Suprapubic skin (tissue), 4 donors: Measurements from ENCODE around the gene NEMF.

Experiments used
- EP300 ChIP-seq: sonication (generic); formaldehyde crosslinking; IDR thresholded peaks from one replicate; pipeline ENCODE4 v1.6.1; 2017; ENCODE audit warnings: antibody characterized with exemption
- POLR2A ChIP-seq, 2 donors: fragments of 450-650 bp; IDR thresholded peaks; one replicate each; pipeline ENCODE4 v1.6.1; 2017; ENCODE audit warnings: antibody characterized with exemption in 2 of 2, mild to moderate bottlenecking in 2 of 2, moderate library complexity in 2 of 2
- POLR2AphosphoS5 ChIP-seq, 3 donors: sonication (generic); formaldehyde crosslinking; IDR thresholded peaks; one replicate each; pipeline ENCODE4 v1.6.1; 2017; ENCODE audit warnings: antibody characterized with exemption in 3 of 3
- TF ChIP-seq, protein P1 (sequence below), 2 donors: fragments of 200-600 bp in 1 of 2; fragments of 450-650 bp in 1 of 2; sonication (generic) in 1 of 2; IDR thresholded peaks; one replicate each; pipeline ENCODE4 v1.5.1; 2016 to 2019; ENCODE audit warnings: antibody characterized with exemption in 2 of 2, mild to moderate bottlenecking in 1 of 2, moderate library complexity in 1 of 2

DNA sequence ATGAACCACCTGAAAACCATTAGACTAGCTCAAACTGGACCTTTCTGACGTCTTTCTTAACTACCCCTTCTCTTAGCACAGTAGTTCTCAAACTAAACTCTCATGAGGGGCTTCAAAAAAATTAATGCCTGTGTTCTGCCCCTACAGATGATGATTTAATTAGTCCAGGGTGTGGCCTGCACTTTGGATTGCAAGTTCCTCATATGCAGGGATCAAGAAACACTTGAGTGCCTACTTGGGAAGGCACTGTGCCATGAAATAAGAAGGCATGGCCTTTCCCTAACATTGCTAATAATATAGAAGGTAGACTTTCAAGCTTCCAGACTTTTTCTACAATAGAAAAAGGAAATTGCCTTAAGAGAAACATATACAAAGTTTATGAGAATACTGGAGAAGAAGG is 107.4 kb downstream of the NEMF start:
- TF ChIP-seq, protein P1, sequence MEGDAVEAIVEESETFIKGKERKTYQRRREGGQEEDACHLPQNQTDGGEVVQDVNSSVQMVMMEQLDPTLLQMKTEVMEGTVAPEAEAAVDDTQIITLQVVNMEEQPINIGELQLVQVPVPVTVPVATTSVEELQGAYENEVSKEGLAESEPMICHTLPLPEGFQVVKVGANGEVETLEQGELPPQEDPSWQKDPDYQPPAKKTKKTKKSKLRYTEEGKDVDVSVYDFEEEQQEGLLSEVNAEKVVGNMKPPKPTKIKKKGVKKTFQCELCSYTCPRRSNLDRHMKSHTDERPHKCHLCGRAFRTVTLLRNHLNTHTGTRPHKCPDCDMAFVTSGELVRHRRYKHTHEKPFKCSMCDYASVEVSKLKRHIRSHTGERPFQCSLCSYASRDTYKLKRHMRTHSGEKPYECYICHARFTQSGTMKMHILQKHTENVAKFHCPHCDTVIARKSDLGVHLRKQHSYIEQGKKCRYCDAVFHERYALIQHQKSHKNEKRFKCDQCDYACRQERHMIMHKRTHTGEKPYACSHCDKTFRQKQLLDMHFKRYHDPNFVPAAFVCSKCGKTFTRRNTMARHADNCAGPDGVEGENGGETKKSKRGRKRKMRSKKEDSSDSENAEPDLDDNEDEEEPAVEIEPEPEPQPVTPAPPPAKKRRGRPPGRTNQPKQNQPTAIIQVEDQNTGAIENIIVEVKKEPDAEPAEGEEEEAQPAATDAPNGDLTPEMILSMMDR (IDR thresholded peaks at IDR 0.05): no peak
- TF ChIP-seq POLR2A (IDR thresholded peaks at IDR 0.05) (no peak), POLR2AphosphoS5 (IDR thresholded peaks at IDR 0.05) (no peak), EP300 (no peak)
